K562 (cell line): Measurements from ENCODE around the gene ITGA2B. TPM values are rescaled to one million over a fixed set of nuclear protein-coding genes. Genes with fewer than 3 reads are reported as not detected.

Experiments
- AFF4 ChIP-seq: sonication (generic); formaldehyde crosslinking; IDR thresholded peaks from 2 replicates; pipeline ENCODE4 v1.8.0; 2023; ENCODE audit warnings: mild to moderate bottlenecking, missing genetic modification reagents
- CHD7 ChIP-seq: fragments of 200-600 bp; sonication (generic); IDR thresholded peaks from one replicate; pipeline ENCODE4 v1.6.1; 2012; ENCODE audit warnings: mild to moderate bottlenecking, low read depth, low read length, inconsistent platforms
- GTF2A2 ChIP-seq: IDR thresholded peaks from 2 replicates; pipeline ENCODE4 v1.6.1; 2016; ENCODE audit warnings: mild to moderate bottlenecking, missing genetic modification characterization, missing compliant biosample characterization
- MYNN ChIP-seq, 2 experiments: sonication (generic); formaldehyde crosslinking in 1 of 2; IDR thresholded peaks; 2 replicates each; pipeline versions ENCODE4 v1.5.0 to v1.6.1; 2016 to 2020; ENCODE audit warnings: antibody characterized with exemption in 1 of 2, missing genetic modification reagents in 1 of 2
- NFE2L1 ChIP-seq: fragments of 450-650 bp; IDR thresholded peaks from 2 replicates; pipeline ENCODE4 v1.6.1; 2016; ENCODE audit warnings: missing genetic modification characterization, low read depth, mild to moderate bottlenecking, missing compliant biosample characterization, moderate library complexity, borderline replicate concordance
- TAF9B ChIP-seq: fragments of 450-650 bp; IDR thresholded peaks from 2 replicates; pipeline ENCODE4 v1.6.1; 2018; ENCODE audit warnings: mild to moderate bottlenecking; ENCODE audit not compliant: partially characterized antibody
- polyA plus RNA-seq, 8 experiments: library from polyadenylated mRNA; depleted of rRNA in 4 of 8; stranded (reverse) in 5 of 8; unstranded in 3 of 8; fragments of >200 nt; fragmentation: Nextera tagmentation in 2 of 8; fragmentation: Illumina TruSeq in 1 of 8; extraction: Ambion mirVana in 2 of 8; extraction: Trizol in 1 of 8; gene quantifications; 2 replicates each; pipeline versions ENCODE4 v1.2.1 to v1.2.3, GENCODE V29; 2011 to 2014; ENCODE audit warnings: inconsistent platforms in 1 of 8, missing spikeins in 1 of 8
- total RNA-seq, 7 experiments: library from RNA; depleted of rRNA in 6 of 7; stranded (reverse); fragments of >200 nt in 6 of 7; fragmentation: Illumina TruSeq in 2 of 7; extraction: Trizol in 2 of 7; gene quantifications; 2 replicates each; pipeline versions ENCODE4 v1.2.1 to v1.2.3, GENCODE V29; 2011 to 2021; ENCODE audit warnings: low replicate concordance in 1 of 7
- TF ChIP-seq, protein P1 (sequence below): fragments of 450-650 bp; formaldehyde crosslinking; IDR thresholded peaks from 2 replicates; pipeline ENCODE4 v1.4.0; 2022; ENCODE audit warnings: mild to moderate bottlenecking, moderate library complexity
- TF ChIP-seq, protein P2 (sequence below), 3 experiments: IDR thresholded peaks in 2 of 3; conservative IDR thresholded peaks in 1 of 3; 2 replicates each; pipeline ENCODE4 v1.5.1; 2011 to 2012; ENCODE audit warnings: low read length in 3 of 3, mild to moderate bottlenecking in 3 of 3, control low read depth in 2 of 3, improper control_type of control experiment in 1 of 3, inconsistent platforms in 1 of 3, low read depth in 1 of 3, mixed read lengths in 1 of 3, moderate library complexity in 1 of 3; ENCODE audit not compliant: insufficient read depth in 2 of 3

Gene ITGA2B
- total and polyA plus RNA-seq, 9 of the 15 experiments (the other 6 are each of a cell fraction or from before 2014, with no cell fraction given), result 1.1 to 26.4 (median 5.6) TPM

- TF ChIP-seq AFF4 (CRISPR knock-in tag), result no peak
- TF ChIP-seq TAF9B, result no peak
- TF ChIP-seq, protein P1, sequence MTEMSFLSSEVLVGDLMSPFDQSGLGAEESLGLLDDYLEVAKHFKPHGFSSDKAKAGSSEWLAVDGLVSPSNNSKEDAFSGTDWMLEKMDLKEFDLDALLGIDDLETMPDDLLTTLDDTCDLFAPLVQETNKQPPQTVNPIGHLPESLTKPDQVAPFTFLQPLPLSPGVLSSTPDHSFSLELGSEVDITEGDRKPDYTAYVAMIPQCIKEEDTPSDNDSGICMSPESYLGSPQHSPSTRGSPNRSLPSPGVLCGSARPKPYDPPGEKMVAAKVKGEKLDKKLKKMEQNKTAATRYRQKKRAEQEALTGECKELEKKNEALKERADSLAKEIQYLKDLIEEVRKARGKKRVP (CRISPR knock-in tag), result no peak
- TF ChIP-seq MYNN (IDR thresholded peaks at IDR 0.05), result 0 out of 2 replicates have a peak, but pooled peaks have one; percentile 37
- TF ChIP-seq MYNN (CRISPR knock-in tag; IDR thresholded peaks at IDR 0.05), result no peak
- no peak for TF ChIP-seq GTF2A2 (tag)
- TF ChIP-seq, protein P2, sequence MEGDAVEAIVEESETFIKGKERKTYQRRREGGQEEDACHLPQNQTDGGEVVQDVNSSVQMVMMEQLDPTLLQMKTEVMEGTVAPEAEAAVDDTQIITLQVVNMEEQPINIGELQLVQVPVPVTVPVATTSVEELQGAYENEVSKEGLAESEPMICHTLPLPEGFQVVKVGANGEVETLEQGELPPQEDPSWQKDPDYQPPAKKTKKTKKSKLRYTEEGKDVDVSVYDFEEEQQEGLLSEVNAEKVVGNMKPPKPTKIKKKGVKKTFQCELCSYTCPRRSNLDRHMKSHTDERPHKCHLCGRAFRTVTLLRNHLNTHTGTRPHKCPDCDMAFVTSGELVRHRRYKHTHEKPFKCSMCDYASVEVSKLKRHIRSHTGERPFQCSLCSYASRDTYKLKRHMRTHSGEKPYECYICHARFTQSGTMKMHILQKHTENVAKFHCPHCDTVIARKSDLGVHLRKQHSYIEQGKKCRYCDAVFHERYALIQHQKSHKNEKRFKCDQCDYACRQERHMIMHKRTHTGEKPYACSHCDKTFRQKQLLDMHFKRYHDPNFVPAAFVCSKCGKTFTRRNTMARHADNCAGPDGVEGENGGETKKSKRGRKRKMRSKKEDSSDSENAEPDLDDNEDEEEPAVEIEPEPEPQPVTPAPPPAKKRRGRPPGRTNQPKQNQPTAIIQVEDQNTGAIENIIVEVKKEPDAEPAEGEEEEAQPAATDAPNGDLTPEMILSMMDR (IDR thresholded peaks at IDR 0.05 in 2 of 3, conservative IDR thresholded peaks at IDR 0.05 in 1 of 3; ENCODE audit: insufficient read depth in 2 of 3, low read depth in 1 of 3, low read length in 3 of 3), result peak; percentile 63 to 72 (median 66)
- TF ChIP-seq CHD7, result no peak
- no peak for TF ChIP-seq NFE2L1 (tag)
Measured at GRCh38 chr17:44345454-44346026, 43.9 kb downstream of the ITGA2B start (continued).
